ENCODE results near the gene PCOLCE2. TPM values are rescaled to one million over a fixed set of nuclear protein-coding genes. Genes with fewer than 3 reads are reported as not detected.

The PCOLCE2 gene
- total and polyA plus RNA-seq, 2 donors (not counting 3 experiments of a cell fraction or from before 2014, with no cell fraction given), result not detected

DNA sequence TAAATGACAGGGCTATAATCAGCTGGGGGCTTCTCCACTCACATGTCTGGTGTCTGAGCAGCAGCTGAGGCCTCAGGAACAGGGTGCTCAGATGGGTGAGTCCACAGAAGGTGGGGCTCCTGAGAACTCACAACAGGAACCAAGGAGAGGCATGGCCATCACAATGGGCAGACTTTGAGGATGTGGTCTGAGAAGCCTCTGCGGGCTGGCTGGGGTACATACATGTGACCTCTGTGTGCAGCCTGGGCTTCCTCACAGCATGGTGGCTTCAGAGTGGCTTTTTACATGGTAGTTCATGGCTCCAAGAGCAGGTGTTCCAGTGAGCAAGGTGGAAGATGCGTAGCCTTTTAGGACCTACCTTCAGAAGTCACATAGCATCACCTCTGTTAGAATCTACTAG is 106.3 kb downstream of the PCOLCE2 start:
- Histone ChIP-seq H3K9ac (replicated peaks; ENCODE audit: extremely low read depth, insufficient read depth, low read length) (no peak overlapping the region), H3K4me3 (replicated peaks in 1 of 3; ENCODE audit: insufficient read depth in 1 of 3, low read depth in 1 of 3, low read length in 3 of 3) (no peak overlapping the region), H3K27me3 (ENCODE audit: control insufficient read depth in 2 of 2, insufficient read depth in 2 of 2, low read length in 2 of 2) (no peaks in the 10 kb centered on the region), H4K20me1 (replicated peaks; ENCODE audit: control insufficient read depth, extremely low read depth, insufficient read depth, low read length) (no peaks in the 10 kb centered on the region), H3K4me1 (ENCODE audit: control insufficient read depth, extremely low read depth, insufficient read depth, low read length) (no peaks in the 10 kb centered on the region), H3K9me1 (replicated peaks; ENCODE audit: control insufficient read depth, extremely low read depth, insufficient read depth, low read length) (no peaks in the 10 kb centered on the region), H3K79me2 (ENCODE audit: control insufficient read depth, insufficient read depth, low read length) (no peaks in the 10 kb centered on the region), H2AFZ (ENCODE audit: low read depth, low read length) (no peak overlapping the region), H3K4me2 (ENCODE audit: insufficient read depth, low read length) (no peak overlapping the region), H3K27ac (ENCODE audit: insufficient read depth, low read depth, low read length) (no peak overlapping the region), H3K36me3 (ENCODE audit: control insufficient read depth in 2 of 2, extremely low read depth in 1 of 2, insufficient read depth in 2 of 2, low read length in 2 of 2) (no peaks in the 10 kb centered on the region), H3K9me3 (replicated peaks; ENCODE audit: control insufficient read depth, insufficient read depth, low read length) (no peaks in the 10 kb centered on the region)
- POLR2A ChIA-PET, result no interaction called here
- FAIRE-seq (no peak), DNase-seq (ENCODE audit: low read depth, low spot score) (no peak)
- dilution Hi-C loops (cut with MboI; ENCODE audit: extremely low pct_ligation_motif_present, low sequenced_read_pairs) (no loop called here), intact Hi-C loops (cut with micrococcal nuclease) (no loop called here)
- BruUV-seq (replicated peaks), result no TSS peak
- CTCF ChIA-PET, result no interaction called here
- no peak for TF ChIP-seq FOS (IDR thresholded peaks at IDR 0.05; ENCODE audit: borderline replicate concordance, insufficient read depth, low read length)
- no peak for TF ChIP-seq GATA2 (IDR thresholded peaks at IDR 0.05; ENCODE audit: insufficient read depth, insufficient read length, low read depth, low read length)
- TF ChIP-seq POLR2A (IDR thresholded peaks at IDR 0.05; ENCODE audit: low read depth, low read length), result no peak
- TF ChIP-seq, protein P1, sequence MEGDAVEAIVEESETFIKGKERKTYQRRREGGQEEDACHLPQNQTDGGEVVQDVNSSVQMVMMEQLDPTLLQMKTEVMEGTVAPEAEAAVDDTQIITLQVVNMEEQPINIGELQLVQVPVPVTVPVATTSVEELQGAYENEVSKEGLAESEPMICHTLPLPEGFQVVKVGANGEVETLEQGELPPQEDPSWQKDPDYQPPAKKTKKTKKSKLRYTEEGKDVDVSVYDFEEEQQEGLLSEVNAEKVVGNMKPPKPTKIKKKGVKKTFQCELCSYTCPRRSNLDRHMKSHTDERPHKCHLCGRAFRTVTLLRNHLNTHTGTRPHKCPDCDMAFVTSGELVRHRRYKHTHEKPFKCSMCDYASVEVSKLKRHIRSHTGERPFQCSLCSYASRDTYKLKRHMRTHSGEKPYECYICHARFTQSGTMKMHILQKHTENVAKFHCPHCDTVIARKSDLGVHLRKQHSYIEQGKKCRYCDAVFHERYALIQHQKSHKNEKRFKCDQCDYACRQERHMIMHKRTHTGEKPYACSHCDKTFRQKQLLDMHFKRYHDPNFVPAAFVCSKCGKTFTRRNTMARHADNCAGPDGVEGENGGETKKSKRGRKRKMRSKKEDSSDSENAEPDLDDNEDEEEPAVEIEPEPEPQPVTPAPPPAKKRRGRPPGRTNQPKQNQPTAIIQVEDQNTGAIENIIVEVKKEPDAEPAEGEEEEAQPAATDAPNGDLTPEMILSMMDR (IDR thresholded peaks at IDR 0.05; ENCODE audit: extremely low read depth in 1 of 2, insufficient read depth in 1 of 2, low read depth in 1 of 2, low read length in 2 of 2), result no peak
- TF ChIP-seq, protein P2, sequence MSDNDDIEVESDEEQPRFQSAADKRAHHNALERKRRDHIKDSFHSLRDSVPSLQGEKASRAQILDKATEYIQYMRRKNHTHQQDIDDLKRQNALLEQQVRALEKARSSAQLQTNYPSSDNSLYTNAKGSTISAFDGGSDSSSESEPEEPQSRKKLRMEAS (IDR thresholded peaks at IDR 0.05; ENCODE audit: insufficient read depth, insufficient read length), result no peak
- no peak for TF ChIP-seq EZH2 (IDR thresholded peaks at IDR 0.05; ENCODE audit: borderline replicate concordance, low read depth, low read length, severe bottlenecking)
- TF ChIP-seq JUN (IDR thresholded peaks at IDR 0.05; ENCODE audit: borderline replicate concordance, insufficient read depth, insufficient read length, low read depth), result no peak
- TF ChIP-seq MYC (IDR thresholded peaks at IDR 0.05; ENCODE audit: low read depth, low read length), result no peak
- TF ChIP-seq POLR2AphosphoS5 (IDR thresholded peaks at IDR 0.05; ENCODE audit: insufficient read depth, low read depth, low read length), result no peak

Data from endothelial cell of umbilical vein (primary cell).